SH-SY5Y (cell line): ENCODE measurements around the gene CPED1.

ENCODE experiments used
- GATA2 ChIP-seq: IDR thresholded peaks from 2 replicates; pipeline ENCODE4 v1.6.1; 2011; ENCODE audit warnings: mild to moderate bottlenecking, low read depth, low read length
- GATA3 ChIP-seq: IDR thresholded peaks from 2 replicates; pipeline ENCODE4 v1.6.1; 2011; ENCODE audit warnings: low read depth, mild to moderate bottlenecking, low read length, moderate library complexity

Gene CPED1

GRCh38 chr7:121069346-121070100 lies 81.0 kb downstream of the CPED1 start:
- TF ChIP-seq GATA2 (no peak), GATA3 (no peak)

GRCh38 chr7:121071132-121071531 lies 82.6 kb downstream of the CPED1 start:
- TF ChIP-seq GATA2 = no peak
- no peak for TF ChIP-seq GATA3

- TF ChIP-seq GATA2 = no peak
- TF ChIP-seq GATA3 = no peak
Measured at GRCh38 chr7:121071662-121072061, 83.2 kb downstream of the CPED1 start.

- TF ChIP-seq GATA3 = no peak
- no peak for TF ChIP-seq GATA2
Measured at GRCh38 chr7:121072826-121073225, 84.3 kb downstream of the CPED1 start.

- TF ChIP-seq GATA3 = no peak
- TF ChIP-seq GATA2 = no peak
Measured at GRCh38 chr7:121073463-121074099, 85.1 kb downstream of the CPED1 start.

- TF ChIP-seq GATA3 = no peak
- no peak for TF ChIP-seq GATA2
Measured at GRCh38 chr7:121075952-121076349, 87.4 kb downstream of the CPED1 start.

- no peak for TF ChIP-seq GATA3
- no peak for TF ChIP-seq GATA2
Measured at GRCh38 chr7:121076350-121077164, 88.0 kb downstream of the CPED1 start.

GRCh38 chr7:121077165-121077630 lies 88.7 kb downstream of the CPED1 start:
- TF ChIP-seq GATA3 (no peak), GATA2 (no peak)

GRCh38 chr7:121078701-121079227 lies 90.3 kb downstream of the CPED1 start:
- TF ChIP-seq GATA3 = no peak
- TF ChIP-seq GATA2 = no peak

- TF ChIP-seq GATA2 (no peak), GATA3 (no peak)
Measured at GRCh38 chr7:121079425-121080169, 91.1 kb downstream of the CPED1 start.

- TF ChIP-seq GATA2 = no peak
- no peak for TF ChIP-seq GATA3
Measured at GRCh38 chr7:121080257-121080912, 91.9 kb downstream of the CPED1 start.

GRCh38 chr7:121080913-121081326 lies 92.4 kb downstream of the CPED1 start:
- no peak for TF ChIP-seq GATA2
- TF ChIP-seq GATA3 = no peak
